GM19099 (cell line): Measurements from ENCODE around the gene POC5.

Experiments used
- POLR2A ChIP-seq: IDR thresholded peaks from 3 replicates; pipeline ENCODE4 v1.6.1; 2011; ENCODE audit warnings: low read depth; ENCODE audit not compliant: insufficient read length; ENCODE audit errors: extremely low read depth

POC5 gene

DNA sequence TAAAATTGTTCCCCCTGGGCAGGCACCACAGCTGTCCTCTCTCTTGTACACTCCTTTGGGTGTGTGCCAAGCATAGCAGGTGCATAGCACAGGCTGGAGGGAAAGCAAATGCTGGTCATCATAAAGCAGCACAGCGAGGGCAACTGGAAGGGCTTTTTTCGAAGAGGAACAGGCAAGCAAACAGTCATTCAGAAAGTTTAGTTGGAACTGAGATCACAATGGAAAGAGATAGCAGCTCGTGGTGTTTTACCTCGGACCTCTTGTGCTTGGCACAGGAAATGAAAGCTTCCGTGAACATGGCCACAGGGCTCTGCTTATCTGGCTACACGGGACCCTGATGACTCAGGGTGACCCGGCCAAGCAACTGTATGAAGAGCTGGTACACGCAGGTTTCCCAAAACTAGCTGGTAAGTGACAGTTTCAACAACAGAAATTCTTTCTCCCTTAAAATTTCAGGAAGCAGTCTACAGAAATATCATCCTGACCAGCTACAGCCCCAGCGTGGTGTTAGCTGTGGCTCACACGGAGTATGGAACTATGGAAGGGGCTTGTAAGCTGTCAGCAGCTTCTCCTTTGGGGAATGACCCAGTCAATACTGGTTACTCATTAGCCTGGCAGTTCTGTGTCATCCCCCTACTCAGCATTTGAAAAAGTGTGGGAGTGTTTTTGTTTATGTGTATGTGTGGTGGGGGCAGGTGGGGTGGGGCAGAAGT, 48.1 kb downstream of the POC5 start:
- TF ChIP-seq POLR2A, result peak; percentile 54

DNA sequence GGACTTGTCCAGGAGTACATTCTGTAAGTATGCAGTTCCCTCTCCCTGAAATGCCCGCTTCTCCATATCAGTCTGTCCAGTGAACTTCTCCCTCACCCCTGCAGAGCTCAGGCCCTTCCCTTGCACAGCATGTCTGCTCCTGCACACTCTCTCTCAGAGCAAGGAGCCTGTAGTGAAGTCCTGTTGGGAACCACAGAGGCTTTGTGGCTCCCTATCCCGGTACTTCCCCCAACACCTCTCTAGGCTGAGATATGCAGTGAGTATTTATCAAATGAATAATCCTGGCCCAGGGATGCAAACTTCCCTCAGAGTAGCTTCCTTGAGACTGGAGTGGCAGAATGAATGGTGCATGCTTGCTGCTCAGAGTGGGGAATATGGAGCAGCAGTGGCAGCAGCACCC, 48.8 kb downstream of the POC5 start:
- TF ChIP-seq POLR2A, result no peak

DNA sequence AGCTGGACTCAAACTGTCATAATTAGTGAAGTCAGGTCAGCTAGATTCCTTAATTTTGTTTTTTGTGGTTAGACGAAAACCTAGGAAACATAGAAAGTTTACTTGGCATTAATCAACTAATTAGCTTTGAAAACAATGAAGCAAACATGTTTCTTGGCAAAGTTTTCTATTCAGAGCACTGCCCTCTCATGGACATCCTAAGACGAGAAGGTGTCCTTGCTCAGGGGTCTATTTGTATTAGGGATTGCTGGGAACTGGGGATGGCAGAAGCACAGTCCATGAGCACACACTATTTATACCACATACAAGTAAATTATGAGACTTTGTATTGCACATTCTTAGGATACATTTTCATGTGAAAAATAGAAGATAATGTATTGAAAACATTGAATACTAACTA, 49.7 kb downstream of the POC5 start:
- no peak for TF ChIP-seq POLR2A

DNA sequence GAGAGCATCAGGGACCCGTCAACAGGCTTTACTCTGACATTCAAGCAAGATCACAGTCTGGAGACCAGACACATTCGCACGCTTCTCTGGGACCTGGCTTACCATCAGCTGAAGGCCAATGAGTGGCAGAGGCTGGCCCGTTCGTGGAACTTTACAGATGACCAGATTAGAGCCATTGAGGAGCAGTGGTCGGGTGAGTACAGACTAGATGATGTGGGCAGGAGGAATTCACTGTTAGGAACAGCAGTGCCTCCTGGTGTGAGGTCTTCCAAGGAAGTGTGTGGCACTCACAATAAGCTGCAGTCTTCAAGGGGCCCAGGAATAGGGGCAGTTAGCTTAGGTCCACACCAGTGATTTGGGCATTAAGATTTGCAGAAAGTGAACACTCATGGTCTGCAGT, 50.4 kb downstream of the POC5 start:
- no peak for TF ChIP-seq POLR2A

DNA sequence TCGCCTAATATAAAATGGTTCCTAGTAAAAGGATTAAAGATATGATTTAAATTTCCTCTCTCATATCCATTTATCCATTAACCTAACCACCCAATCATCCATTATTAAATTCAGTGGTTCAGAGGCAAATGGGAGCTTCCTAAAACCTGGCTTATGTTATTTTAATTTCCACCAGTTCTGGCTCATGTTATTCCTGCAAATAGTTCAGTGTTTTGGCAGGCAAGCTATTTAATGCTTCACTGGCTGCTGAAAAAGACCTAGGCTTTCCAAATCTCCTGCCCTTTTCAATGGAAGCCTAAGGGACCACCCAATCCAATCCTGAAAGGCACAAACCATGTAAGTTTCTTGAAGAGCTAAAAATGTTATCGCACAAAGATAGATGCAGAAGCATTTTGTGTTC, 52.3 kb downstream of the POC5 start:
- no peak for TF ChIP-seq POLR2A

DNA sequence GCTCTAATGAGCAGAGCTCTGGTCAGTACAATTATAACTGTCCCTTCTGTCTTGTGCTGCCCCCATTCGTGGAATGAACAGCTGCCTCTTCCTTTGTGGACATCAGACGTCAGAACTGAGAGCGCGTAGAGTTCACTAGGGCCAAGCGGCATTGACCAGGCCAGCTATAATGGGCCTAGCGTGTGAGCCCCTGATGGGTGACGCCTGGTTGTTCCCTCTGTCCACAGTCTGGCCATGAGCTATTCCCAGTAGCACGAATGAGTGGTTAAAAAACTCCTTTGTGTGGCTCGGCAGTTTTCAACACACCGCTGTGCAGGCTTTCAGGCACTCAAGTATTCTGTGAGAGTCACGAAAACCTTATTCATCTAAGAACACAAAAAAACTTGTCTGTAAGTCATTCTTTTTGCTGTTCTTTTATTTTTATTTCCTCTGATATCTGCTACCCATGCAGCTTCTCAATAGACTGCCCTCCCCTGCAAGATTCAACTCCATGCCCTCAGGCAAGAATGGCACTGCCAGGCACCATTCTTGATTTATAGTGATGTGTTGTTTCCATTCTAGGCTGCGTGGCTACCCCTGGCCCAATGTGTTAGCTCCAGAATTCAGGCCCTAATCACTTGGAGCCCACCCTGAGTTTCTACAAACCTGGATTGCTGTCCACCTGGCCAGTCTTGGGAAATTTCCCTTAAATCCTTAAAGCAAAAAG, 53.5 kb downstream of the POC5 start:
- TF ChIP-seq POLR2A, result no peak

DNA sequence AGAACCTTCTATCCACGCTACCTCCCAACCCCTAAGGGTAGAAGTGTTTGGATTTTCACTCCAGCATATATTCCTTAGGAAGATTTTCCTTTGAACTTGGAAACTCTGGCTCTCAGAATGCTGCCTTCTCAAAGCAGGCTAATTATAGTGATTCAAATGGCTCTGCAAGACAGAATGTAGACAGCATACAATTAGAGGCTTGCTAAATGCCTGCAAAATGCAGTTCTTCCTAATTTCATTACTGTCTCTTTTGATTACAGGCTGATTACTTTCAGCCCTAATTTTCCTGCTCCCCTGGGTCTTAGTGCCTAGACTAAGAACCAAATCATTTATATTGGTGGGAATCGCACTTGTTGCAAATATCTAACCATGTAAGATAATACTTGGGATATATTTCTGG, 55.2 kb downstream of the POC5 start:
- TF ChIP-seq POLR2A, result no peak

DNA sequence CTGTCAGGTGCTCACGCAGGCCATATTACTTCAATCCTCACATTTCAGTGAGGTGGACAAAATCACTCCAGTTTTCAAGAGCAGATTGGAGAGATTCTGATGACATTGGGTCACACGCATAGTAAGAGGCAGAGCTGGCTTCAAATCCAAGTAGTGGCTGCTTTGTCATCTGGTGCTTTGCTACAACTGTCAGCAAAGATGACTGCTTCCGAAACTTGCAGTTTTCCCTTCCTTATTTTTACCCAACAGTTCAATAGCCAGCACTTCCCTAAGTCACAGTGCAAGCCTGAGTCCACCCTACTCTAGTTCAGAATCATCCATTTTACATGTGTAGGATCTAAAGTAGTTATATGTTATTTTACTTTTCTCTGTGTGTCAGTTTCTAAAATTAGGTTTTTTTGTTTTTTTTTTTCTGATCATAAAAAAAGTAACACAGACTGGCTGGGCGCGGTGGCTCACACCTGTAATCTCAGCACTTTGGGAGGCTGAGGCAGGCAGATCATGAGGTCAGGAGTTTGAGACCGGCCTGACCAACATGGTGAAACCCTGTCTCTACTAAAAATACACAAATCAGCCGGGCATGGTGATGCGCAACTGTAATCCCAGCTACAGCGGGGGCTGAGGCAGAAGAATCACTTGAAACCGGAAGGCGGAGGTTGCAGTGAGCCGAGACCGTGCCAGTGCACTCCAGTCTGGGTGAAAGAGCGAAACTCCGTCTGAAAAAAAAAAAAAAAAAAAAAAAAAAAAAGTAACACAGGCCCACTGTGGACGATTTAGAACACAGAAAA, 56.4 kb downstream of the POC5 start:
- no peak for TF ChIP-seq POLR2A

DNA sequence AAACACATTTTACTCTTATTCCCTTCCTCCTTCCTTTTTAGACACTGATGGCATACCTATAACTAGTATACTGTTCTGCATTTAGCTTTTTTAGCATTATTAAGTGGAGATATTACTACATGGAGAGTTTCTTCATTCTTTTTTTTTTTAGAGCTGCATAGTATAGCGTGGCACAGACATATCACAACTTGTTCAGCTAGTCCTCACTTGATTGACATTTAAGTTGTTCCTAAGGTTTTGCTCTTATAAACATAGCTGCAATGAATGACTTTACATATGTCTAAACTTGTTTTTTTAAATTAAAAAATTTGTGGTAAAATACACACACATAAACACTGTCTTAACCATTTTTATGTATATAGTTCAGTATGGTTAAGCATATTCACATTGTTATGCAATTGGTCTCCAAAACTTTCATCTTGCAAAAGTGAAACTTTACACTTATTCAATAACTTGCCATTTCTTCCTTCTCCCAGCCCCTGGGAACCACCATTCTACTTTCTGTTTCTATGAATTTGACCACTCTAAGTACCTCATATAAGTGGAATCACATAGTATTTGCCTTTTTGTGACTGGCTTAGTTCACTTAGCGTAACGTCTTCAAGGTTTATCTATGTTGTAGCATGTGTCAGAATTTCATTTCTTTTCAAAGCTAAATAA, 57.3 kb downstream of the POC5 start:
- no peak for TF ChIP-seq POLR2A

DNA sequence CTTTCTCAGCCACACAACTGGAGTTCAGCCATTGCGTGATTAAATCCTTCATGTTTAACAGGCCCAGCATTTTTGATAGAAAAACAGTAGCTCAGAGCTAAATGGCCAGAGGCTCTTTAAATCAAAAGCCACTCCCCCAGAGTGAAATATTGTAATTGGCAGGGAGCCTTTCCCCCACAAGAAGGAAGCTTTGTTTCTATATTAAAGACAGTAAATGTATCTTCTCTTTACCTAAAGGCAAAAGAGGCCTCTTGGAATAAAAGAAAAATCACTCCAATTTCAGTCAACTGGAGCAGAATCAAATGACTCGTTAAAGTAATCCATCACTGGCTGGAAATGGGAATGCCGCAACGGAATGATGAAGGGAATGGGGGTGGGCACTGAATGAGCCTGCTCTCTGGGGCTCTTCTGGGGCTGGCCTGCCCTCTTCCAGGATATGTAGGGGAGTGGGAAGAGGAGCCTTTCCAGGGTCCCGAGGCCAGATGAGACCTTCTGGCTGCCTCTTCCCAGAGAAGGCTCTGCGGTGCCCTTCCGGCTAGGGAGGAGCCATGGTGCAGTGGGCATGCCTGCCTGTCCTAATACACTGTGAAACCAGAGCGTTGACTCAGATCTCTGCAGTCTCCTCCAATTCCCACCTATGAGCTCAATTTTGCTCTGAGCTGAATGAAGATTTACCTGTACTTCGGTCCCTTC, 60.8 kb downstream of the POC5 start:
- no peak for TF ChIP-seq POLR2A

DNA sequence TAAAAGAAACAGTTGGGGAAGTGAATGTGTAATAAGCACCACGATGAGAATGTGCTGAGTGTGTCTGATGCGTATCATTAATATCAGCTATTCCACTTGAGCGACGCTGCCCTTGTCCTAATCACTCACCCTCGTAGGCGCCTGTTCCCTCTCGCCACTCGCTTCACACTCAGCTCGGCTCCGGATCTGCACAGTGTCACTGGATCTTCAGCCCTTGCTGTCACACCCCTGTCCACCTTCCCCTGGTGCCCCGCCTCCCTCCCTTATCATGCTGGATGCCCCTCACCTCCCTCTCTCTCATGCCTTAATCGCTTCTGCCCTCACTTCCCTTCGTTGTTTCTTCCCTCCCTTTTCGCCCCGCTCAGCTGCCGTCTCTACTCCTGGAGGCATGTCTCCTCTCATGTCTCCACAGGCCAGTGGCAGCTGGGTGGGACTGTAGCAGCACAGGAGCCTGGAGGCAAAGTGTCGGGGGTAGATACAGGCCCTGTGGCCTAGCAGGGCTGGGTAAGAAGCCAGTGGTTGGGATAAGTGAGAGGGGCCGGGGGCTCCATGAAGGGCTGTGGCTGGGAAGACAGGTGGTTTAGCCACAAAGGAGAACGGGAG, 62.4 kb downstream of the POC5 start:
- no peak for TF ChIP-seq POLR2A

DNA sequence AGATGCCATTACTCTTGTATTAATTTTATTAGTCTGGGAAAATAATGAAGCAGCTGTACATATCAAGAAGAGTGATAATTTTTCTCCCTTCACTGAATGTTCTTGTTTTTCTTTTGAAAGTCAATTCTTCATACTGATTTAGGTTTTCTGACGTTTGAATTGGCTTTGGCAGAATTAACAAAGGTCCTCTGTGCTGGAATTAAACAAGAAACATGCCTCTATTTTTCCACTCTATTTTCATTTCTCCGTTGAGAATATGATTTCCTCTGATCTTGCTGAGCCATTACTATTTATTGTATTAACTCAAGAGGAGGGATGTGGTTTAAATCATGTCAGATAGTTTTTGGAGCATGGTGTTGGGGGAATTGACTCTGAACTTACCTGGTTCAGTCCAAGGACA, 63.7 kb downstream of the POC5 start:
- TF ChIP-seq POLR2A, result no peak

DNA sequence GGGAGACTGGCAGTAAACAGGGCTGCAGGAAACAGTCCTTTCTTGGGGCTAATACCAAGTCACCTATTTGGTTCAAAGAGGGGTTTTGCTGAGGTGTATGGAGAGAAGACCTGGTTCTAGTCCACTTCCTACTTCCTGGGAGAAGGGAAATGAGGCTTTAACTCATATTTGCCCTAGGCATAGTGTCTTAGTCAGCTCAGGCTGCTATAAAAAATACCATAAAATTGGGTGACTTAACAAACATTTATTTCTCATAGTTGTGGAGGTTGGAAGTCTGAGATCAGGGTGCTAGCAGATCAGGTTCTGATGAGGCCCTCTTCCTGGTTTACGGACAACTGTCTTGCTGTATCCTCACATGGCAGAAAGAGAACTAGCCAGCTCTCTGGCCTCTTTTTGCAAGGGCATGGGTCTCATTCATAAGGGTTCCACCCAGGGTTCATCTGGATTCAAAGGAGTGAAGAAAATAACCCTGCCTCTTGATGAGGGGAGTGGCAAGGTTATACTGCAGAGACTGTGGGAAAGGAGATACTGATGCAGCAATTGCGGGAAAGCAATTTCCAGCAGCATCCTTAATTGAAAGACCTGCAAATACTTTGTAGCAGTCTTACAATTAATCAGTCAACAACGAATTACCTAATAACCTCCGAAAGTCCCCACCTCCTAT, 65.5 kb downstream of the POC5 start:
- TF ChIP-seq POLR2A, result no peak

DNA sequence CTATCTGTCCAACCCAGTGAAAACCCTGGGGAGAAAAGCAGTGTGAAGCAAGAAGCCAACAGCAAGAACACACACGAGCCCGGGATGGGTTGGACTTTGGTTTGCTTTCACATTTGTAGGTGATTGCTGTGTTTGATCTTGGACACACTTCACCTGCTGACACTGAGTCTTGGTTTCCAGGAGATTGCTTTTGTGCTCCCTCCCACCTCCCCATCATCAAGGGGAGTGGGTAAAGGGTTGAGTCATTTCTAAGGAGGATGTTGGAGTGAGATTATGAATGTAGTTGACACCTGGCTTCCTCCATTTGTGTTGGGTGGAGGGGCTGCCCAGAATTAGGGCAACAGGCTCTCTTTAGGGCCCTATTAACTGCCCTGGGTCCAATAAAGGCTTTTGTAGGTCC, 68.5 kb downstream of the POC5 start:
- TF ChIP-seq POLR2A, result no peak
